Measurements from ENCODE around the gene WTAP.
A peak's percentile ranks its signal among the peaks of the same experiment; 100 is the strongest.
"Not testable (repeated sequence)": the region's sequence is repeated elsewhere in the genome, so short reads cannot be mapped to it uniquely, and the experiment has no call there.

WTAP gene

GRCh38 chr6:159719287-159719686 lies 8.0 kb upstream of the WTAP start:
- Histone ChIP-seq H3K9me2 (replicated peaks; ENCODE audit: insufficient read depth, low read length) (no peaks in the 10 kb centered on the region), H2AFZ (ENCODE audit: low read length) (no peak overlapping the region), H3K9me3 (replicated peaks; ENCODE audit: insufficient read depth, low read length) (no peaks in the 10 kb centered on the region), H4K20me1 (ENCODE audit: insufficient read depth, low read length) (no peaks in the 10 kb centered on the region), H3K9ac (ENCODE audit: low read length) (no peak overlapping the region), H3K27me3 (replicated peaks; ENCODE audit: insufficient read depth, low read length) (no peaks in the 10 kb centered on the region), H3K79me2 (ENCODE audit: low read length) (peaks cover 3% of the 10 kb centered on the region), H3K4me2 (ENCODE audit: low read depth, low read length) (no peak overlapping the region), H3K36me3 (replicated peaks; ENCODE audit: insufficient read depth, low read length) (no peaks in the 10 kb centered on the region), H3K4me1 (ENCODE audit: low read length) (no peaks in the 10 kb centered on the region), H3K4me3 (ENCODE audit: low read length) (no peak overlapping the region), H3K27ac (ENCODE audit: low read length) (no peak overlapping the region), H3F3A (ENCODE audit: insufficient read depth, low read length) (no peaks in the 10 kb centered on the region)
- no peak for DNase-seq
- TF ChIP-seq EZH2phosphoT487 (IDR thresholded peaks at IDR 0.05; ENCODE audit: low read length) (no peak), CTCF (IDR thresholded peaks at IDR 0.05; ENCODE audit: low read length) (no peak)

DNA sequence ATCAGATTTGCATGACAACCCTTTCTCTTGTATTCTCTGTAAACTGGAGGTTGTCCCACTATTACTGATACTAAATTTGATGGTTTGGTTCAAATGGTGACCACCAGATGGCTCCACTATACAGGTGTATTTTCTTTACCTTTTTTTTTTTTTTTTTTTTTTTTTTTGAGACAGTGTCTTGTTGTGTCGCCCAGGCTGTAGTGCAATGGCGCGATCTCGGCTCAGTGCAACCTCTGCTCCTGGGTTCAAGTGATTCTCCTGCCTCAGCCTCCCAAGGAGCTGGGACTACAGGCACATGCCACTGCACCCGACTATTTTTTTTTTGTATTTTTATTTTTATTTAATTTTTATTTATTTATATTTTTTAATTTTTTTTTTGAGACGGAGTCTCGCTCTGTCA lies 6.6 kb upstream of the WTAP start:
- no peaks in the 10 kb centered on the region for H3K4me1 ChIP-seq (ENCODE audit: low read length)
- no peak overlapping the region for H3K4me2 ChIP-seq (ENCODE audit: low read depth, low read length)
- no peak overlapping the region for H3K9ac ChIP-seq (ENCODE audit: low read length)
- H3K27ac ChIP-seq (ENCODE audit: low read length), result no peak overlapping the region
- H3K9me3 ChIP-seq (replicated peaks; ENCODE audit: insufficient read depth, low read length), result no peaks in the 10 kb centered on the region
- no peaks in the 10 kb centered on the region for H3F3A ChIP-seq (ENCODE audit: insufficient read depth, low read length)
- TF ChIP-seq EZH2phosphoT487 (IDR thresholded peaks at IDR 0.05; ENCODE audit: low read length), result no peak
- peak; percentile 26 for TF ChIP-seq CTCF (IDR thresholded peaks at IDR 0.05; ENCODE audit: low read length)
- no peak for TF ChIP-seq EZH2 (optimal IDR thresholded peaks at IDR 0.05; ENCODE audit: low read depth, low read length)
- DNase-seq, result peak; percentile 49
- H3K27me3 ChIP-seq (replicated peaks; ENCODE audit: insufficient read depth, low read length), result no peaks in the 10 kb centered on the region
- H3K4me3 ChIP-seq (ENCODE audit: low read length), result no peak overlapping the region
- H2AFZ ChIP-seq (ENCODE audit: low read length), result no peak overlapping the region
- no peaks in the 10 kb centered on the region for H3K9me2 ChIP-seq (replicated peaks; ENCODE audit: insufficient read depth, low read length)
- H4K20me1 ChIP-seq (ENCODE audit: insufficient read depth, low read length), result no peaks in the 10 kb centered on the region
- no peaks in the 10 kb centered on the region for H3K36me3 ChIP-seq (replicated peaks; ENCODE audit: insufficient read depth, low read length)
- peaks cover 14% of the 10 kb centered on the region for H3K79me2 ChIP-seq (ENCODE audit: low read length)

DNA sequence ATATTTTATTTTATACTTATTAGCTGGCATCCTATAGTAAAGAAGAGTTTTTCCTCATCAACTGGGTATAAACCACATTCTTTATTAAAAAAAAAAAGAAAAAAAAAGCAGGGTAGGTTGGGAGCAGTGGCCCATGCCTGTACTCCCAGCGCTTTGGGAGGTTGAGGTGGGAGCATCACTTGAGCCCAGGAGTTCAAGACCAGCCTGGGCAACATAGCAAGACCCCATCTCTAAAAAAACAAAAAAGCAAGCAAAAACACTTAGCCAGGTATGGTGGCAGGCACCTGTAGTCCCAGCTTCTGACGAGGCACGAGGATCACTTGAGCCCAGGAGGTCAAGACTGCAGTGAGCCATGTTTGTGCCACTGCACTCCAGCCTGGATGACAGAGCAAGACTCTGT lies 5.3 kb upstream of the WTAP start:
- not testable (repeated sequence) for H3K4me1 ChIP-seq (ENCODE audit: low read length); H3K4me2 ChIP-seq (ENCODE audit: low read depth, low read length); DNase-seq; H3K9me2 ChIP-seq (replicated peaks; ENCODE audit: insufficient read depth, low read length); H3K9me3 ChIP-seq (replicated peaks; ENCODE audit: insufficient read depth, low read length); H3K36me3 ChIP-seq (replicated peaks; ENCODE audit: insufficient read depth, low read length); H3K9ac ChIP-seq (ENCODE audit: low read length); H3K4me3 ChIP-seq (ENCODE audit: low read length); H3K27ac ChIP-seq (ENCODE audit: low read length); H3F3A ChIP-seq (ENCODE audit: insufficient read depth, low read length); H4K20me1 ChIP-seq (ENCODE audit: insufficient read depth, low read length); H2AFZ ChIP-seq (ENCODE audit: low read length); H3K27me3 ChIP-seq (replicated peaks; ENCODE audit: insufficient read depth, low read length)
- H3K79me2 ChIP-seq (ENCODE audit: low read length), result peaks cover 23% of the 10 kb centered on the region

DNA sequence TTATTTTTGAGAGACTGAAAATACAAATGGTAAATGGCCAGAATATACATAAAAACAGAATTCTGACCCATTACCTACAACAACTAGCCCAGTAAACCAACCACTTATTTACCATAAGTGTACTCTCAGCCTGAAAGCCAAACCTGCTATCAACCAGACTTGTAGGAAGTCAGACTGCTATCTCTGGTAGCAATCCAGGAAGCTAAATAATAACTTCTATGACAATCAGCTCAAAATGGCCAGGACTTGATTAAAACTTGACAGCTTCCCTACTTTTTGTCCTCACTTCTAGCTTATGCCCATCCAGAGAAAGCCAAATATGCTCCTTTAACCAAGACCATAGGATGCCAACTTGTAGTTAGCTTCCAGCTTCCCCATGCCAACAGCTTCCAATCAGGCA lies 4.7 kb upstream of the WTAP start:
- no peak overlapping the region for H2AFZ ChIP-seq (ENCODE audit: low read length)
- no peaks in the 10 kb centered on the region for H3K9me3 ChIP-seq (replicated peaks; ENCODE audit: insufficient read depth, low read length)
- no peaks in the 10 kb centered on the region for H3K27me3 ChIP-seq (replicated peaks; ENCODE audit: insufficient read depth, low read length)
- no peaks in the 10 kb centered on the region for H3K4me1 ChIP-seq (ENCODE audit: low read length)
- no peak for DNase-seq
- H3K9ac ChIP-seq (ENCODE audit: low read length), result no peak overlapping the region
- no peaks in the 10 kb centered on the region for H3K36me3 ChIP-seq (replicated peaks; ENCODE audit: insufficient read depth, low read length)
- H3K27ac ChIP-seq (ENCODE audit: low read length), result no peak overlapping the region
- no peaks in the 10 kb centered on the region for H4K20me1 ChIP-seq (ENCODE audit: insufficient read depth, low read length)
- H3K4me3 ChIP-seq (ENCODE audit: low read length), result no peak overlapping the region
- TF ChIP-seq EZH2phosphoT487 (IDR thresholded peaks at IDR 0.05; ENCODE audit: low read length), result no peak
- no peak for TF ChIP-seq CTCF (IDR thresholded peaks at IDR 0.05; ENCODE audit: low read length)
- no peak for TF ChIP-seq EZH2 (optimal IDR thresholded peaks at IDR 0.05; ENCODE audit: low read depth, low read length)
- H3F3A ChIP-seq (ENCODE audit: insufficient read depth, low read length), result no peaks in the 10 kb centered on the region
- H3K79me2 ChIP-seq (ENCODE audit: low read length), result peaks cover 25% of the 10 kb centered on the region
- no peak overlapping the region for H3K4me2 ChIP-seq (ENCODE audit: low read depth, low read length)
- H3K9me2 ChIP-seq (replicated peaks; ENCODE audit: insufficient read depth, low read length), result no peaks in the 10 kb centered on the region
